ENCODE results near the gene SLC25A41. TPM values are rescaled to one million over a fixed set of nuclear protein-coding genes. Genes with fewer than 3 reads are reported as not detected.
A peak's percentile ranks its signal among the peaks of the same experiment; 100 is the strongest.

The SLC25A41 gene
- polyA plus RNA-seq, 1 donor from 2014 or later = 3.8 TPM

- TF ChIP-seq CTCF (IDR thresholded peaks at IDR 0.05; ENCODE audit: poor library complexity, severe bottlenecking) (peak; percentile 37), SMC3 (conservative IDR thresholded peaks at IDR 0.05; ENCODE audit: poor library complexity) (no peak)
- H3F3A ChIP-seq (ENCODE audit: insufficient read depth, low read length, poor library complexity, severe bottlenecking) = no peaks in the 10 kb centered on the region
- no peaks in the 10 kb centered on the region for H3K79me2 ChIP-seq (replicated peaks; ENCODE audit: insufficient read depth, low read length)
- H4K20me1 ChIP-seq (ENCODE audit: insufficient read depth) = no peaks in the 10 kb centered on the region
- H2AFZ ChIP-seq (ENCODE audit: low read depth, low read length) = no peak overlapping the region
- no peaks in the 10 kb centered on the region for H3K27me3 ChIP-seq (ENCODE audit: insufficient read depth, low read depth, low read length)
- no peaks in the 10 kb centered on the region for H3K9me2 ChIP-seq (ENCODE audit: insufficient read depth, low read length)
- H3K27ac ChIP-seq (ENCODE audit: low read length) = no peak overlapping the region
- H3K9me3 ChIP-seq (ENCODE audit: low read length) = no peaks in the 10 kb centered on the region
- H3K4me2 ChIP-seq (ENCODE audit: low read length) = no peak overlapping the region
- no peak overlapping the region for H3K9ac ChIP-seq (ENCODE audit: low read length)
- no peaks in the 10 kb centered on the region for H3K36me3 ChIP-seq (ENCODE audit: insufficient read depth, low read length)
- no peak overlapping the region for H3K4me3 ChIP-seq (ENCODE audit: low read length)
Measured at GRCh38 chr19:6412447-6413091, 21.0 kb downstream of the SLC25A41 start.

- TF ChIP-seq TAF1 (IDR thresholded peaks at IDR 0.05; ENCODE audit: low read depth) (no peak), MXI1 (conservative IDR thresholded peaks at IDR 0.05; ENCODE audit: poor library complexity, severe bottlenecking) (no peak), EZH2 (IDR thresholded peaks at IDR 0.05; ENCODE audit: borderline replicate concordance, insufficient read depth, low read length, poor library complexity, severe bottlenecking) (no peak), CTCF (IDR thresholded peaks at IDR 0.05; ENCODE audit: poor library complexity, severe bottlenecking) (no peak), REST (IDR thresholded peaks at IDR 0.05; ENCODE audit: borderline replicate concordance) (no peak), SMC3 (conservative IDR thresholded peaks at IDR 0.05; ENCODE audit: poor library complexity) (no peak), RAD21 (conservative IDR thresholded peaks at IDR 0.05) (no peak), POLR2AphosphoS5 (IDR thresholded peaks at IDR 0.05) (no peak), EP300 (conservative IDR thresholded peaks at IDR 0.05; ENCODE audit: poor library complexity, severe bottlenecking) (no peak)
- Histone ChIP-seq H3K36me3 (ENCODE audit: insufficient read depth, low read length) (no peaks in the 10 kb centered on the region), H3K9me3 (ENCODE audit: low read length) (no peaks in the 10 kb centered on the region), H3K9me2 (ENCODE audit: insufficient read depth, low read length) (no peaks in the 10 kb centered on the region), H2AFZ (ENCODE audit: low read depth, low read length) (no peak overlapping the region), H3K9ac (ENCODE audit: low read length) (no peak overlapping the region), H3K27ac (ENCODE audit: low read length) (no peak overlapping the region), H3K4me3 (ENCODE audit: low read length) (no peak overlapping the region), H3K4me2 (ENCODE audit: low read length) (no peak overlapping the region), H4K20me1 (ENCODE audit: insufficient read depth) (no peaks in the 10 kb centered on the region), H3K27me3 (ENCODE audit: insufficient read depth, low read depth, low read length) (no peaks in the 10 kb centered on the region), H3K79me2 (replicated peaks; ENCODE audit: insufficient read depth, low read length) (no peaks in the 10 kb centered on the region), H3F3A (ENCODE audit: insufficient read depth, low read length, poor library complexity, severe bottlenecking) (no peaks in the 10 kb centered on the region)
Measured at GRCh38 chr19:6412061-6412446, 21.5 kb downstream of the SLC25A41 start.
